HUES48 (cell line): ENCODE data around the gene ICOSLG.
A peak's percentile ranks its signal among the peaks of the same experiment; 100 is the strongest.

ENCODE experiments used
- H3K27ac ChIP-seq: one replicate; pipeline ENCODE4 v1.7.0; 2013; ENCODE audit warnings: low read depth, low read length, inconsistent platforms
- H3K27me3 ChIP-seq: 2 replicates; pipeline ENCODE4 v1.6.1; 2013; ENCODE audit warnings: mild to moderate bottlenecking, low read length; ENCODE audit not compliant: control insufficient read depth, insufficient read depth
- H3K36me3 ChIP-seq: 2 replicates; pipeline ENCODE4 v1.6.1; 2013; ENCODE audit warnings: low read length; ENCODE audit not compliant: control insufficient read depth, insufficient read depth
- H3K4me1 ChIP-seq: 2 replicates; pipeline ENCODE4 v1.6.1; 2013; ENCODE audit warnings: mild to moderate bottlenecking, low read length; ENCODE audit not compliant: control insufficient read depth, insufficient read depth
- H3K4me3 ChIP-seq: 2 replicates; pipeline ENCODE4 v1.5.1; 2013; ENCODE audit warnings: mild to moderate bottlenecking, low read depth, low read length
- H3K9ac ChIP-seq: 2 replicates; pipeline ENCODE4 v1.6.1; 2013; ENCODE audit warnings: mild to moderate bottlenecking, low read depth, low read length, moderate library complexity
- H3K9me3 ChIP-seq: 2 replicates; pipeline ENCODE4 v1.6.1; 2013; ENCODE audit warnings: low read length; ENCODE audit not compliant: control insufficient read depth, insufficient read depth

The ICOSLG gene

GRCh38 chr21:44263221-44263760, 22.5 kb upstream of the ICOSLG start:
- Histone ChIP-seq H3K4me1 (peaks cover 9% of the 10 kb centered on the region), H3K27ac (peak overlapping the region; percentile 59), H3K4me3 (no peak overlapping the region), H3K9me3 (no peaks in the 10 kb centered on the region), H3K27me3 (no peaks in the 10 kb centered on the region), H3K9ac (no peak overlapping the region), H3K36me3 (no peaks in the 10 kb centered on the region)

- Histone ChIP-seq H3K9ac (no peak overlapping the region), H3K27ac (no peak overlapping the region), H3K27me3 (no peaks in the 10 kb centered on the region), H3K9me3 (no peaks in the 10 kb centered on the region), H3K4me3 (no peak overlapping the region), H3K4me1 (peaks cover 9% of the 10 kb centered on the region), H3K36me3 (no peaks in the 10 kb centered on the region)
Measured at GRCh38 chr21:44262338-44263056, 21.8 kb upstream of the ICOSLG start.

- no peaks in the 10 kb centered on the region for H3K27me3 ChIP-seq
- no peaks in the 10 kb centered on the region for H3K9me3 ChIP-seq
- no peak within 1 kb of the TSS for H3K27ac ChIP-seq
- H3K4me3 ChIP-seq: no peak within 1 kb of the TSS
- H3K4me1 ChIP-seq: peaks cover 9% of the 10 kb centered on the region
- H3K9ac ChIP-seq: no peak within 1 kb of the TSS
- no peaks in the 10 kb centered on the region for H3K36me3 ChIP-seq
Measured at GRCh38 chr21:44261675-44262295, 21.0 kb upstream of the ICOSLG start, which contains the start of gene DNMT3L. Gene DNMT3L, minus strand, starts transcription at chr21:44261897. Its CDS starts 638 bp downstream, at chr21:44261259.

GRCh38 chr21:44260791-44261631, 20.3 kb upstream of the ICOSLG start:
- H3K9me3 ChIP-seq: no peaks in the 10 kb centered on the region
- no peak overlapping the region for H3K9ac ChIP-seq
- H3K27me3 ChIP-seq: no peaks in the 10 kb centered on the region
- peaks cover 9% of the 10 kb centered on the region for H3K4me1 ChIP-seq
- H3K4me3 ChIP-seq: no peak overlapping the region
- no peaks in the 10 kb centered on the region for H3K36me3 ChIP-seq
- H3K27ac ChIP-seq: no peak overlapping the region

GRCh38 chr21:44260066-44260465, 19.3 kb upstream of the ICOSLG start:
- H3K36me3 ChIP-seq: no peaks in the 10 kb centered on the region

DNA sequence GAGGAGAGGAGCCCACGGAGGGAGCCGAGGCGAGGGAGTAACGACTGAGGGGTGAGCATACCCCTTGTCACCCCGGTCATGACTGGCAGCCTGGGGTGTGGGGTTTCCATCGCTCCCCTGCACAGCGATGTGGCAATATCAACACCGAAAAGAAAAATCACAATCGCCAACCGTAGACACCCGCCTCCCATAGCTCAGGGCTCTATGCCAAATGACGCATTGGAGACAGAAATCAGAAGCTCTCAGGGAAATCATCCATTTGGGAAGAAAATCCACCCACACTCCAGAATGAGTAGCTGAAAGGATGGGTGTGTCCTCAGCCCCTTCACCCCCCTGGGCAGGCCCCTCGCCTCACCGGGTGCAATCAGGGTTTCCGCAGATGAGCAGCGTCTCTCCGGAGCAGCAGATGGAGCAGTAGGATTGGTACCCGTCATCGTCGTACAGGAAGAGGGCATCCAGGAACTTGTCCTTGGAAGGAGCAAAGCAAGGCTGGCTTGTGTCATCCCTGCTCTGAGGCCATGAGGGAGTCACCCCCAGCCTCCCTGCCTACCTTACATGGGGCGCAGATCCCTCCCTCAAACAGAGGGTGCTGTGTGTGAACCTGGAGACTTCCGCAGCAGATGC, 18.5 kb upstream of the ICOSLG start:
- no peaks in the 10 kb centered on the region for H3K36me3 ChIP-seq
- H3K4me1 ChIP-seq: peaks cover 9% of the 10 kb centered on the region
- H3K27me3 ChIP-seq: no peaks in the 10 kb centered on the region
- no peak overlapping the region for H3K9ac ChIP-seq
- no peak overlapping the region for H3K4me3 ChIP-seq
- H3K27ac ChIP-seq: no peak overlapping the region
- H3K9me3 ChIP-seq: no peaks in the 10 kb centered on the region

More at GRCh38 chr21:44260066-44260465, 19.3 kb upstream of the ICOSLG start:
- Histone ChIP-seq H3K9me3 (no peaks in the 10 kb centered on the region), H3K4me3 (no peak overlapping the region), H3K27me3 (no peaks in the 10 kb centered on the region), H3K27ac (no peak overlapping the region), H3K4me1 (peaks cover 9% of the 10 kb centered on the region), H3K9ac (no peak overlapping the region)

DNA sequence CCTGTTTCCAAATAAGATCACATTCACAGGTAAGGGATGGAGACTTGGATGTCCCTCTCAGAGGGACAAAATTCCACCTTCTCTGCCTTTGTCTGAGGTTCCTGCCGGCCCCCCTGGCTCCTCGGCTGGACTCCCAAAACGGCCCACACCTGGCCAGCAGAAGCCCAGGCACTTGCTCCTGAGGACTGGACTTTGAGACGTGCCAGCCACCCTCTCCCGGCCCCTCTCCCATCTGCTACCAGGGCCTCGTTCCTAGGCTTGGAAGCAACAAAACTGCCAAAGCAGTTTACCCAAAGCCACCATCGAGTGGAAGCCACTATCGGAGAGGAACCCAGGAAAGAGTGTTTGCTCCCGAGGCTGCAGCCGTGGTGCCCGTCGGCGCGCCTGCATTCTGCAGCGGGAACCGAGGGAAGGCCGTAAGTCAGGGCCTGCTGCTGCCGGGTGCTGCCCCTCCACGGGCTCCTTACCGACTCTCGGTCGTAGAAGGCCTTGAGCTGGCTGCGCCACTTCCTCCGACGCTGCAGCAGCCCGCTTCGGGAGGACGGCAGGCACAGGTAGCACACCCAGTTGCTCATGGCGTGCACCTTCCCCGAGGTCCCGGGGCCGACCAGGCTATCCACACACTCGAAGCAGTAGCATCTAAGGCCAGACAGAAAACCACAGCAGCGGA, 17.4 kb upstream of the ICOSLG start:
- H3K9me3 ChIP-seq: no peaks in the 10 kb centered on the region
- no peaks in the 10 kb centered on the region for H3K27me3 ChIP-seq
- H3K36me3 ChIP-seq: no peaks in the 10 kb centered on the region
- H3K27ac ChIP-seq: no peak overlapping the region
- no peak overlapping the region for H3K9ac ChIP-seq
- H3K4me1 ChIP-seq: peaks cover 1% of the 10 kb centered on the region; the same call in 1 of the 2 replicates
- no peak overlapping the region for H3K4me3 ChIP-seq

- no peak overlapping the region for H3K27ac ChIP-seq
- no peaks in the 10 kb centered on the region for H3K27me3 ChIP-seq
- no peaks in the 10 kb centered on the region for H3K36me3 ChIP-seq
- no peak overlapping the region for H3K9ac ChIP-seq
- H3K4me3 ChIP-seq: no peak overlapping the region
- no peaks in the 10 kb centered on the region for H3K4me1 ChIP-seq
- H3K9me3 ChIP-seq: no peaks in the 10 kb centered on the region
Measured at GRCh38 chr21:44255511-44255981, 14.8 kb upstream of the ICOSLG start.

GRCh38 chr21:44253832-44254710, 13.3 kb upstream of the ICOSLG start:
- H3K27ac ChIP-seq: no peak overlapping the region
- no peak overlapping the region for H3K4me3 ChIP-seq
- no peaks in the 10 kb centered on the region for H3K4me1 ChIP-seq
- H3K36me3 ChIP-seq: no peaks in the 10 kb centered on the region
- H3K9me3 ChIP-seq: no peaks in the 10 kb centered on the region
- H3K27me3 ChIP-seq: no peaks in the 10 kb centered on the region
- no peak overlapping the region for H3K9ac ChIP-seq
